RWPE2 (cell line): ENCODE measurements around the gene ZNF326.

Experiments used
- ATAC-seq: fragments of 200-7000 bp; cut with Tn5 transposase; 3 replicates; pipeline ENCODE4 v1.9.1; 2021; ENCODE audit warnings: low read depth
- DNase-seq: peaks from one replicate; pipeline ENCODE4 v3.0.0-alpha.2; 2020; ENCODE audit warnings: low spot score
- H3K27ac ChIP-seq: fragments of 450-650 bp; 2 replicates; pipeline ENCODE4 v1.5.1; 2017; ENCODE audit warnings: mild to moderate bottlenecking; ENCODE audit not compliant: poor library complexity, severe bottlenecking
- H3K27me3 ChIP-seq: fragments of 250-450 bp; sonication (Bioruptor Pico); 2 replicates; pipeline ENCODE4 v1.5.1; 2021; ENCODE audit warnings: mild to moderate bottlenecking, moderate library complexity; ENCODE audit not compliant: insufficient read depth, poor library complexity, severe bottlenecking
- H3K36me3 ChIP-seq: fragments of 250-450 bp; sonication (Bioruptor Pico); 2 replicates; pipeline ENCODE4 v1.5.1; 2020; ENCODE audit warnings: low read depth, mild to moderate bottlenecking, moderate library complexity
- H3K4me1 ChIP-seq: fragments of 250-450 bp; sonication (Bioruptor Pico); 2 replicates; pipeline ENCODE4 v1.5.1; 2021; ENCODE audit warnings: mild to moderate bottlenecking, moderate library complexity; ENCODE audit not compliant: insufficient read depth, poor library complexity, severe bottlenecking
- H3K4me3 ChIP-seq: fragments of 250-450 bp; sonication (Bioruptor Pico); 2 replicates; pipeline ENCODE4 v1.5.1; 2021; ENCODE audit warnings: mild to moderate bottlenecking, moderate library complexity; ENCODE audit not compliant: severe bottlenecking
- H3K9me3 ChIP-seq: fragments of 250-450 bp; sonication (Bioruptor Pico); 2 replicates; pipeline ENCODE4 v1.5.1; 2021; ENCODE audit warnings: mild to moderate bottlenecking, moderate library complexity; ENCODE audit not compliant: severe bottlenecking
- TF ChIP-seq, protein P1 (sequence below): fragments of 450-650 bp; IDR thresholded peaks from one replicate; pipeline ENCODE4 v1.5.1; 2017; ENCODE audit warnings: mild to moderate bottlenecking, moderate library complexity; ENCODE audit not compliant: poor library complexity, severe bottlenecking

Gene ZNF326

DNA sequence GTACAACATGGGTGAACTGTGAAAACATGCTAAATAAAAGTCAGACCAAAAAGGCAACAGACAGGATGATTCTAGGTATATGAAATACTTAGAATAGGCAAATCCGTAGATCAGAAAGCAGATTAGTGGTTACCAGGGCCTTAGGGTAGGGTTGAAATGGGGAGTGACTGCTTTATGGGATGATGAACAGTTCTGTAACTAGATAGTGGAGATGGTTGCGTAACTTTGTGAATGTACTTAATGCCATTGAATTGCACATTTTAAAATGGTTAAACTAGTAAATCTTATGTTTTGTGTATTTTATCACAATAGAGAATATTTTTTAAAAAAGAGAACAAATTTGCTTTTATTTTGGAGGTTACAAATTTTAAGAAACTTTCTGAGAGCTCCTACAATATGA lies 17.4 kb downstream of the ZNF326 start:
- TF ChIP-seq, protein P1, sequence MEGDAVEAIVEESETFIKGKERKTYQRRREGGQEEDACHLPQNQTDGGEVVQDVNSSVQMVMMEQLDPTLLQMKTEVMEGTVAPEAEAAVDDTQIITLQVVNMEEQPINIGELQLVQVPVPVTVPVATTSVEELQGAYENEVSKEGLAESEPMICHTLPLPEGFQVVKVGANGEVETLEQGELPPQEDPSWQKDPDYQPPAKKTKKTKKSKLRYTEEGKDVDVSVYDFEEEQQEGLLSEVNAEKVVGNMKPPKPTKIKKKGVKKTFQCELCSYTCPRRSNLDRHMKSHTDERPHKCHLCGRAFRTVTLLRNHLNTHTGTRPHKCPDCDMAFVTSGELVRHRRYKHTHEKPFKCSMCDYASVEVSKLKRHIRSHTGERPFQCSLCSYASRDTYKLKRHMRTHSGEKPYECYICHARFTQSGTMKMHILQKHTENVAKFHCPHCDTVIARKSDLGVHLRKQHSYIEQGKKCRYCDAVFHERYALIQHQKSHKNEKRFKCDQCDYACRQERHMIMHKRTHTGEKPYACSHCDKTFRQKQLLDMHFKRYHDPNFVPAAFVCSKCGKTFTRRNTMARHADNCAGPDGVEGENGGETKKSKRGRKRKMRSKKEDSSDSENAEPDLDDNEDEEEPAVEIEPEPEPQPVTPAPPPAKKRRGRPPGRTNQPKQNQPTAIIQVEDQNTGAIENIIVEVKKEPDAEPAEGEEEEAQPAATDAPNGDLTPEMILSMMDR = no peak
- no peaks in the 10 kb centered on the region for H3K4me1 ChIP-seq
- DNase-seq (no peak), ATAC-seq (no peak)
- H3K27me3 ChIP-seq = no peaks in the 10 kb centered on the region
- H3K27ac ChIP-seq = no peak overlapping the region
- peaks cover 96% of the 10 kb centered on the region for H3K36me3 ChIP-seq
- H3K4me3 ChIP-seq = no peak overlapping the region
- no peaks in the 10 kb centered on the region for H3K9me3 ChIP-seq

DNA sequence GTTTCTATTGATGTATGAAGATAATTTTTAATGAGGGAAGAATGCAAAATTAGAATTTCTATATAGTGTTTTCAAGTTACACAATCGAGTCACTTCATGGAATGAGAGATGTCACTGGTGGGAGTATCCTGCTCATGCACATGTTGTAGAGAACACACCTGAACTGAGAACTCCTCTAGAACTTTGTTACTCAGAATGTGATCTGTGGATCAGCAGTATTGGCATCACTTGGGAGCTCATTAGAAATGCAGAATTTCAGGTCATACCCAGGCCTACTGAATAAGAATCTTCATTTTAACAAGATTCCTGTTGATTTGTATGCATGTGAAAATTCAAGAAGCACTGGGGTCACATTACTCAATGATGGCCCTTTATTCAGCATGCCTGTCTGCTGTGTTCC lies 28.8 kb downstream of the ZNF326 start:
- no peak overlapping the region for H3K27ac ChIP-seq
- H3K36me3 ChIP-seq = peaks cover 92% of the 10 kb centered on the region
- TF ChIP-seq, protein P1 = no peak
- H3K4me1 ChIP-seq = no peaks in the 10 kb centered on the region
- H3K27me3 ChIP-seq = no peaks in the 10 kb centered on the region
- H3K9me3 ChIP-seq = no peaks in the 10 kb centered on the region
- ATAC-seq (no peak), DNase-seq (no peak)
- no peak overlapping the region for H3K4me3 ChIP-seq

DNA sequence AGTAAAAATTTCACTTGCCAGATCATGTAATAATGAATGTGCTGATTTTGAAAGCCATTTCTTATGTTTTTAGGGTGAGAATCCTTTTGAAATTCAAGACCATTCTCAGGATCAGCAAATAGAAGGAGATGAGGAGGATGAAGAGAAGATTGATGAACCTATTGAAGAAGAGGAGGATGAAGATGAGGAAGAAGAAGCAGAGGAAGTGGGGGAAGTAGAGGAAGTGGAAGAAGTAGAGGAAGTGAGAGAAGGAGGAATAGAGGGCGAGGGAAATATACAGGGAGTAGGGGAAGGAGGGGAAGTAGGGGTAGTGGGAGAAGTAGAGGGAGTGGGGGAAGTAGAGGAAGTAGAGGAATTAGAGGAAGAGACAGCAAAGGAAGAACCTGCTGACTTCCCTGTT lies 32.4 kb downstream of the ZNF326 start:
- Histone ChIP-seq H3K36me3 (peaks cover 79% of the 10 kb centered on the region), H3K4me1 (no peaks in the 10 kb centered on the region), H3K27ac (no peak overlapping the region), H3K4me3 (no peak overlapping the region), H3K9me3 (no peaks in the 10 kb centered on the region), H3K27me3 (no peaks in the 10 kb centered on the region)
- DNase-seq (no peak), ATAC-seq (no peak)
- TF ChIP-seq, protein P1 = no peak

- Histone ChIP-seq H3K4me3 (no peak overlapping the region), H3K27ac (no peak overlapping the region), H3K4me1 (no peaks in the 10 kb centered on the region), H3K36me3 (no peaks in the 10 kb centered on the region), H3K9me3 (no peaks in the 10 kb centered on the region), H3K27me3 (no peaks in the 10 kb centered on the region)
- no peak for ATAC-seq
- no peak for DNase-seq
- TF ChIP-seq, protein P1 = no peak
Observed at GRCh38 chr1:90039652-90040051, 44.7 kb downstream of the ZNF326 start.

GRCh38 chr1:90043586-90043985 lies 48.7 kb downstream of the ZNF326 start:
- TF ChIP-seq, protein P1 = no peak

More at GRCh38 chr1:90043586-90043985, 48.7 kb downstream of the ZNF326 start:
- no peak for DNase-seq
- H3K27ac ChIP-seq = no peak overlapping the region
- H3K9me3 ChIP-seq = no peaks in the 10 kb centered on the region
- no peak for ATAC-seq
- no peak overlapping the region for H3K4me3 ChIP-seq
- no peaks in the 10 kb centered on the region for H3K4me1 ChIP-seq
- no peaks in the 10 kb centered on the region for H3K27me3 ChIP-seq
- no peaks in the 10 kb centered on the region for H3K36me3 ChIP-seq
